Fibroblast of mammary gland (primary cell): Measurements from ENCODE around the gene ZNF593OS.

Experiments used
- DNase-seq: peaks from one replicate; pipeline ENCODE4 v3.0.0-alpha.2; 2010; ENCODE audit warnings: low read depth
- H3K4me3 ChIP-seq: 2 replicates; pipeline ENCODE4 v1.5.1; 2011; ENCODE audit warnings: low read depth, mild to moderate bottlenecking, low read length, moderate library complexity; ENCODE audit not compliant: control insufficient read depth
- CTCF ChIP-seq: conservative IDR thresholded peaks from 2 replicates; pipeline ENCODE4 v1.5.1; 2011; ENCODE audit warnings: low read depth, low read length, inconsistent platforms; ENCODE audit not compliant: control insufficient read depth, insufficient read depth

The ZNF593OS gene

GRCh38 chr1:26195805-26196204 is 24.2 kb upstream of the ZNF593OS start:
- no peak overlapping the region for H3K4me3 ChIP-seq
- TF ChIP-seq CTCF: no peak
- DNase-seq: no peak

DNA sequence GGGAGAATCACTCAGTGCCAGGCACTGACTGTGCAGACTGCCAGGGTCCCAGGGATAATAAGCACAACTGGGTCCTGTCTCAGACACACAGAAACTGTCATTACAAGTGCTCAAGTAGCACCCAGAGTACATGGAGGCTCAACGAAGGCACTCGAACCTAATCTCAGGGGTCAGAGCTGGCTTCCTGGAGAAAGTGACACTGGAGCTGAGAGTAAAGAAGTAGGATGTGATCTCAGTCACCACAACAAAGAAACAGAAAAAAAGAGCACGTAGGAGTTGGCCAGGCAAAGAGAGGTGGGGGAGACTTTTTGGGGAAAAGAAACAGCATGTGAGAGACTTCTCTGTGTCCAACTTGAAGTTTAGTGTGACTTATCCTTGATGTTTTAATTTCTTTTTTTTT is 20.1 kb upstream of the ZNF593OS start:
- DNase-seq: no peak
- no peak overlapping the region for H3K4me3 ChIP-seq
- TF ChIP-seq CTCF: no peak

DNA sequence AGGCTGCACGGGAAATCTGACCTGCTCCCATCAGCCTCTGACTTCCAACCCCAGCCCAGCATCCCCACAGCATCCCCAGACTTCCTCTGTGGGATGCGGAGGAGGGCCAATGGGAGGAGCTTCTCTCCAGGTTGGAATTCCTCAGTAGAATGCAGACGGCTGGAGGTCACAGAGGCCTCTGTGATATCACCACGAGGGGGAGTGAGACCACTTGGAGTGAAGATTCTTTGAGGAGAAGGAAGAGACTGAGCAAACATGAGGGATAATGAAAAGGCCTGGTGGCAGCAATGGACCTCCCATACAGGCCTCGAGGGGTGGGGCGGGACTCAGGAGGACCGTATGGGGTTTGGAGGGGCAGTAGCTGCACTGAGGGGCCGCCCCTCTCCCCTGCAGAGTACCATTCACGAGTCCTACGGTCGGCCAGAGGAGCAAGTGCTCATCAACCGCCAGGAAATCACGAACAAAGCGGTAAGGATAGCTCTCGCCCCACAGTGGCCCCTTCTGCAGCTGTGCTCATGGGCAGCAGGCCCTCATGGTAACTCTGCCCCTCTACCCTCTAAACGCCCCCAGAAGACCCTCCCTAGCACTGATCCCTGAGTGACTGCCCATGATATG is 18.8 kb upstream of the ZNF593OS start, which contains the start of gene CATSPER4:
Gene CATSPER4 (plus strand): TSS at position 230 of the 615 bp plus-strand sequence. CDS start 26 bp downstream, at position 256.
- DNase-seq: peak; percentile 19
- peak; percentile 18 for TF ChIP-seq CTCF
- H3K4me3 ChIP-seq: no peak within 1 kb of the TSS

DNA sequence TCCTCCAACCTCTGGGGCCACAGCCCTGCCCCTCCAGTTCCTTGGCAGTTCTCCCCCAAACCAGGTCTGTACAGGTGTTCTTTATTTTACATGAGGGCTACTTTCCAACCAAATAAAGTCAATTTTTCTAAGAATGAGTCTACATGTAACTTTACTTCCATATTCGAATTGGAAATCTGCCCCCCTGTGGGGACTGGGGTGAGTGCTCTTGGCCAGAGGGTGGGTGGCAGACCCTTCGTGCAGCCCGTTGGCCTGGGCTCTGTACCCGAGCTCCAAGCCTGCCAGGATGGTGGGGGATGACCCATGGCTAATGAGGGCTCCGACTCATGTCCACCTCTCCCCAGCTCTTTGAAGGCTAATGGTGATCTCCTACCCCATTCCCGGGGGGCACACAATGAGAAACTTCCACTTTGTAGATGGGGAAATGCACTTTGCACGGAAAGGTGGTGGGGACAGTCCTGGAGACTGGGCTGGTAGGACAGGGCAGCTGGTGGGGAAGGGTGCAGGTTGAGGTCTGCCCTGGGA is 18.2 kb upstream of the ZNF593OS start:
- H3K4me3 ChIP-seq: no peak overlapping the region
- TF ChIP-seq CTCF: no peak
- no peak for DNase-seq

DNA sequence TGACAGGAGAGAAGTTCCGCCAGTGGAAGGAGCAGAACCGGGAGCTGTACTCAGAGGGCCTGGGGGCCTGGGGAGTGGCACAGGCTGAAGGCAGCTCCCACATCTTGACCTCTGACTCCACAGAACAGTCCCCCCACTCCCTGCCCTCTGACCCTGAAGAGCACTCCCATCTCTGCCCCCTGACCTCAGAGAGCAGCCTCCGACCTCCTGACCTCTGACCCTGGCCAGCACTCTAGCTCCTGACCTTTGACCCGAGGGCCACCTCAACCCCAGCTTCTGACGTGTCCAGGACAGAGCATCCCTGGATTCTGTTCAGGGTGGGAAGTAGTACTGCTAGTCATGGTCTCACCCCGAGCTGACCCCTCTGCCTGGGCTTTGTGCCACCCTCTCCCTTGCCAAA is 17.7 kb upstream of the ZNF593OS start:
- DNase-seq: no peak
- no peak overlapping the region for H3K4me3 ChIP-seq
- no peak for TF ChIP-seq CTCF

DNA sequence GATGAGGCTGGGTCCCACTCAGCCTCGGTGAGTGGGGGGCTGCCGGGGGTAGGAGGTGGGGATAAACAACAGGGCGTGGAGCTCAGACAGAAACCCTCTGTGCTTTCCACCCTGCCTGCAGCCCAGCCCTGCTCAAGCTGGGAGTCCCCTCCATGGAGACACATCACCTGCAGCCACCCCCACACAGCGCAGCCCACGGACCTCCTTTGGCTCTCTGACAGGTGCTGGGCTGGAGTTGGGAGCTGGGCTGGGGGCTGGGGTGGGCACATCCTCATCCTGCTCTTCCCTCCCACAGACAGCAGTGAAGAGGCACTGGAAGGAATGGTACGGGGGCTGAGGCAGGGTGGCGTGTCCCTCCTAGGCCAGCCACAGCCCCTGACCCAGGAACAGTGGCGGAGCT is 16.8 kb upstream of the ZNF593OS start:
- TF ChIP-seq CTCF: no peak
- H3K4me3 ChIP-seq: no peak overlapping the region
- DNase-seq: no peak
